ENCODE measurements around the gene USP11.

The USP11 gene

DNA sequence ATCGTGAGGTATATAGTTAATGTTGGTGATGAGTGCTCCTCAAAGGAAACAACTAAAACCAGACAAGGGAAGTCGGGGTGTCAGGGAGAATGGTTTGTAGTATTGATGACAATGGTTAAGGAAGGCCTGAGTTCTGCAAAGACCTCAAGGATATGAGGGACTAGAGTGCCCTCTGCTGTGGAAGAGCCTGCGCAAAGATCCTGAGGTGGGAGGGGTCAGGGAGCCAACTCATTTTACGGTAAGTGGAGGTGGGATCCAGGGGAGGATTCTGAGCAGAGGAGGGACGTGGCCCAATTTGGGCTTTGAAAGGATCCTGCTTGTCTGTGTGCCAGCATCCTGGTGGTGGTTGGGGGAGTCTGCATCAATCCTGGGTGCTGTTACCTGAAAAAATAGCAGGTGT, 27.8 kb upstream of the USP11 start:
- no peak for DNase-seq

DNA sequence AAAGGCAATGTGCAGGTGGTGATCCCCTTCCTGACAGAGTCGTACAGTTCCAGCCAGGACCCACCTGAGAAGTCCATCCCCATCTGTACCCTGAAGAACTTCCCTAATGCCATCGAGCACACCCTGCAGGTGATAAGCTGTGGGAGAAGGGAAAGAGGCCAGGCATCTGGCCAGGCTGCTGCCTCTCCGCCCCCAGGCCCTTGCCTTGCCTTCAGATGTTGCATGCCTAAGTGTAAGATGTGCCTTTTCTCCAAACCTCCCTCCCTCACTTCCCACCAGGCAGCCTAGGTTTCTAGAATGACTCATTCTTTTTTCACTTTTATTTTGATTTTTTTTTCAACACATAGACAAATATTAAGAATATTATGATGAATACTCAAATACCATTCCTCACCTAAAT, 26.5 kb upstream of the USP11 start:
- peak; percentile 12 for DNase-seq

DNA sequence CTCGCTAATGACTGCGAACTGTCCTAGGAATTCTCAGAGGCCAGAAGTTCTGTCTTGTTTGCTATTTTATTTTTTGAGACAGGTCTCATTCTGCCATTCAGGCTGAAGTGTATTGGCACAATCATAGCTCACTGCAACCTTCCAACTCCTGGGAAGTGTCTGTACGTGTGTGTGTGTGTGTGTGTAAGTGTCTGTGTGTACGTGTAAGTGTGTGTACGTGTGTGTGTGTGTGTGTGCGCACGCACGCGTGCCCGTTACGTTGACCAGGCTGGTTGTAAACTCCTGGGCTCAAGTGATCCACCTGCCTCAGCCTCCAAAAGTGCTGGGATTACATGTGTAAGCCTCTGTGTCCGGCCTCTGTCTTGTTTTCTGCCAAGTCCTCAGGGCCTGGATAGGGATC, 24.7 kb upstream of the USP11 start:
- no peak for DNase-seq

DNA sequence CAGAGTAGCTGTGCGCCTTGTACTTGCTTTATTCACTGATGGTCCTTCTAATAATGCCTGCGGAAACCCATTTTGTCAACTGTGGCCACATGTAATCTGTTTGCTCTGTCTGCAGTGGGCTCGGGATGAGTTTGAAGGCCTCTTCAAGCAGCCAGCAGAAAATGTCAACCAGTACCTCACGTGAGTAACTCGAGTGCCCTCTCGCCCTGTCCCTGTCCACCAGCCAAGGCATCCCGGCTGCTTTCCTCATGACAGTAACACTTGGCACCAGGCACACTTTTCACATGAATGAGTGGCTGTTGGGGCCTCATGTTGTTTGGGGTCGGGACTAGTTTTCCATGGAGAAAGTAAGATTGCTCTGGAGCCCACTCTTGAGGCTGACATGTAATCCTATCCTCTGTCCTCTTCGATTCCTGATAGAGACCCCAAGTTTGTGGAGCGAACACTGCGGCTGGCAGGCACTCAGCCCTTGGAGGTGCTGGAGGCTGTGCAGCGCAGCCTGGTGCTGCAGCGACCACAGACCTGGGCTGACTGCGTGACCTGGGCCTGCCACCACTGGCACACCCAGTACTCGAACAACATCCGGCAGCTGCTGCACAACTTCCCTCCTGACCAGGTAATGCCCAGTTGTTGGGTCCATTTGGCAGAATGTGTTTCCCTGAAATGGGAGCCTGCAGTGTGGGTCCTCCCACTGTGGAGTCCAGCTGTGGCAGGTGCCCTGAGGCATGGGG, 23.1 kb upstream of the USP11 start:
- no peak for DNase-seq

DNA sequence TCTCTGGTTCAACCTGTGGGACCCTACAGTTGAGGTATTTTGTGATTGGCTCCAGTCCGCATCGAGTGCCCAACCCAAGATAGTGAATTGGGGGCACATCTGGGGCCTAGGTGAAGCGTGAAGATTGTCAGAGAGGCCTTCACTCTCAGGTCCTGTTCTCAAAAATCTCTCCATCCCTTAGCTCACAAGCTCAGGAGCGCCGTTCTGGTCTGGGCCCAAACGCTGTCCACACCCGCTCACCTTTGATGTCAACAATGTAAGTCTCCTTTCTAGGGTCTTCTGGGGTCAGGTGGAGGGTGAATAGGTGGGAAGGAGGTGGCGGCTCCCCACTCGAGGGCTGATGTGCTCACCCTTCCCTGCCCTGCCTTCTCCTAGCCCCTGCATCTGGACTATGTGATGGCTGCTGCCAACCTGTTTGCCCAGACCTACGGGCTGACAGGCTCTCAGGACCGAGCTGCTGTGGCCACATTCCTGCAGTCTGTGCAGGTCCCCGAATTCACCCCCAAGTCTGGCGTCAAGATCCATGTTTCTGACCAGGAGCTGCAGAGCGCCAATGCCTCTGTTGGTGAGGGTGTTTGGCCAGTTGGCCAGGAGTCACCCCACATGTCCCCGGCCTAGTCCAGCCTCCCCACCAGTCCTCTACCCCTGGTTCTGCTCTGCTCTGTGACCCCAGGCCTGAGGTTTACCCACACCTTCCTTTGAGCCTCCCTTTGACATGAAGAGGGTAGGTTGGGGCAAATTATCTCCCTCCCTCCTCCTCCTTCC, 22.0 kb upstream of the USP11 start:
- DNase-seq = no peak

DNA sequence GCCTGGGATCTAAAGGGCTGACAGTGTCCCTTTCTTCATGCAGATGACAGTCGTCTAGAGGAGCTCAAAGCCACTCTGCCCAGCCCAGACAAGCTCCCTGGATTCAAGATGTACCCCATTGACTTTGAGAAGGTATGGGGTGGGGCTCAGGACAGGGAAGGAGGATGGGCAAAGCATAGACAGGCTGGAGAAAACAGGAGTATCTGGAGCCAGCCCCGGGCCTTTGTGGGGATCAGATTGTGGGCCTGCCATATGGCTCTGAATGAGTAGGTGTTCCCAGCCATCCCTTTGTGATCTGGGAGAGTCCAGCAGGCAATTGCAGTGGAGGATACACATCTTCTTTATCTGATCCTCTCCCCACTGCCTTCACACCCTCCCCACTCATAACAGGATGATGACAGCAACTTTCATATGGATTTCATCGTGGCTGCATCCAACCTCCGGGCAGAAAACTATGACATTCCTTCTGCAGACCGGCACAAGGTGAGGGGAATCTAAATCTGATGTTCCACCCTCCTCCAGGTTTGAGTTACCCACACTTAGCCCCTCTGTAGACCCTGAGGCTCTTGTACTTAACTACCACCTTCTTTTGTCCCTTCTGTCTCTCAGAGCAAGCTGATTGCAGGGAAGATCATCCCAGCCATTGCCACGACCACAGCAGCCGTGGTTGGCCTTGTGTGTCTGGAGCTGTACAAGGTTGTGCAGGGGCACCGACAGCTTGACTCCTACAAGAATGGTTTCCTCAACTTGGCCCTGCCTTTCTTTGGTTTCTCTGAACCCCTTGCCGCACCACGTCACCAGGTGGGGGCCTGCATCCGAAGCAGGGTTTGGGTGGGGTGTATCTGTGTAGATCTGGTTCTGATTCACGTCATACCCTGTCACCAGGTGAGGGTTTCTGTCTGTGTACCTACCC, 20.2 kb upstream of the USP11 start:
- DNase-seq = no peak

DNA sequence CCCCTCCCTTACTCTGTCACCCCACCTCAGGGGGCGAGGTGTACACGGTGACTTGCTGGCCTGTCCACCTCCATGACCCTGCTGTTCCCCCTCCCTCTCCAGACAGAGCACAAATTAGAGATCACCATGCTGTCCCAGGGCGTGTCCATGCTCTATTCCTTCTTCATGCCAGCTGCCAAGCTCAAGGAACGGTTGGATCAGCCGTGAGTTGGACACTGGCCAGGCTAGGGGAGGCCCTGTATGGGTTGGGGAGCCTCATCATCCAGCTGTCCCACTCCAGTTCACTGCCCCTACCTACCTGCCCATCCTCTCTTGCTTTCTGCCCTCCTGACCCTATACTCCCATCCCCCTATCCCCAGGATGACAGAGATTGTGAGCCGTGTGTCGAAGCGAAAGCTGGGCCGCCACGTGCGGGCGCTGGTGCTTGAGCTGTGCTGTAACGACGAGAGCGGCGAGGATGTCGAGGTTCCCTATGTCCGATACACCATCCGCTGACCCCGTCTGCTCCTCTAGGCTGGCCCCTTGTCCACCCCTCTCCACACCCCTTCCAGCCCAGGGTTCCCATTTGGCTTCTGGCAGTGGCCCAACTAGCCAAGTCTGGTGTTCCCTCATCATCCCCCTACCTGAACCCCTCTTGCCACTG, 18.3 kb upstream of the USP11 start:
- no peak for DNase-seq

DNA sequence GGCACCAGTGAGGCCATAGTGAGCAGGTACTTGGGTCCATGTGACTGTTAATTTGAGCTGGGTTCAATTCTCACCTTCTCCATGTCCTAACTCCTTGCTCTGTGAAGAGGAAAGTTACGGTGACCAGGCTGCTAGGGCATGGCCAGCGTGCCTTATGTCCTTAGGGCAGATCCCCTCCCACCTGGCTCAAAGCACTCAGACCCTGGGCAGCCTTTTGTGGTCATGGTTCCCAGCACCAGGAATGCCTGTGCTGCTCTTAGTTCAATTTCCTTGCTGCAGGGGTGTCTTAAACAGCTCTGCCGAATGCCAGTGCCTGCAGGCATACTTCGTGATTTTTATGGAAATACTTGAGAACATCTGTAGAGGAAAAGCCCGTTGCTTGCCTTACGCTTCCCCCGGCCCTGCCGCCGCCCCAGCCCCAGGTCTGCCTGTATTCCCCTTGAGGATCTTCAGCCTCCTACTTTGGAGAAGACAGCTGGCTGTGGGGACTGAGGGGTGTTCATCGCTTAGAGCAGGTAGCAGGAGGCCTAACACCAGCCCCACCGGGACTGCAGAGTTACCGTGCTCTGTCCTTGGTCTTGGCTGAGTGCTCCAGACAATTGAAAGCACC, 17.4 kb upstream of the USP11 start:
- no peak for DNase-seq

DNA sequence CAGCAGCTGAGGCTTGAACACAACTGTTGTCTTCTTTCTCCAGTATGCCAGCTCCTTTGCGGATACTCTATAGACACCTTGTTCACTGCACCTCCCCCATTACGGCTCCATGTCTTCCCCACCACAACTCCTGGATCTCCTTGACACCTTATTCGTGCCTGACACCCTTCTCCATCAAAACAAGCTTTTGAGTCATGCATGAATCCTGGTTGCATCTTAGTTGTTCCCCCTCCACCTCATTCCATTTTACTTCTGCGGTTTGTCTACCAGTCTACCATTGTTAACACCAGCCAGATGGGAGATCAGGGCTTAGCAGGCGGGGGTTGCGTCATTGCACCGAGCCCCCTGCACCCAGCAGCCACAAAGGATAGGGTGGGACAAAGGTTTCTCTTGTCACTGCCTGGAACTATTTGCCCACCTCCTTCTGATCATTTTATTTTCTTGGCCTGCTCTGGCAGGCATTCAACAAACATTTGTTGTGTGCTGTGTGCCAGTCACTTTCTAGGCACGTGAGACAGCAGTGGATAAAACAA, 16.4 kb upstream of the USP11 start:
- no peak for DNase-seq

DNA sequence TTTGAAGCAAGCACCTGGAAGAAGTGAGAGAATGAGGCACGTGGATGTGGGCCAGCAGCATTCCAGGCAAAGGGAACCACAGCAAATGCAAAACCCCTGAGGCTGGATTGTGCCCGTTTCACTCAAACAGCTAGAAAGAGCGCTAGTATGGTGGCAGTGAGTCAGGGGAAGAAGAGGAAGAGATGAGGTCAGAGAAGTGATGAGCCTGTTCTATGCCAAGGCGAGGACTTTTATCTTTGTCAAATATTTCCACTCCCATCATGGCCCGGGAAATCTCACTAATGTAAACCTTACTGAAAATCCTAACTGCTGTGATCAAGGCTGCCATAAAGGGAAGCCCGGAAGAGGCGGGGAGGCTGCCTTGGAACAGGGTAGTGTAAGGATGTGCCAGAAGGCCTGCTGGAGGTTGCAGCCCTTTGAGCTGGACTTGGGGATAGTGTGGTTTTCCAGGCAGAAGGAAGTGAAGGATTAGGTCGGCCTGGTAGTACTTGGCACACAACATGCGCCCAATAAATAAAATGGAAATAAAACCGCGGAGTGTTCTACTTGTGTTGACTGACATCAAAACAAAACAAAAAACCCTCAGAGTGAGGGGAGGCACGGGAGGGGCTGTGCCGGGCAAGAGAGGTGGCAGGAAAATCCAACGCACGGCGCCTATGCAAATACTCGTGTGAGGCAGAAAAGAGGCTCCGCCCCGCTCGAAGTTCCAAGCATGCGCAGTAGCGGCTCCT, 15.5 kb upstream of the USP11 start:
- DNase-seq = peak; percentile 75

DNA sequence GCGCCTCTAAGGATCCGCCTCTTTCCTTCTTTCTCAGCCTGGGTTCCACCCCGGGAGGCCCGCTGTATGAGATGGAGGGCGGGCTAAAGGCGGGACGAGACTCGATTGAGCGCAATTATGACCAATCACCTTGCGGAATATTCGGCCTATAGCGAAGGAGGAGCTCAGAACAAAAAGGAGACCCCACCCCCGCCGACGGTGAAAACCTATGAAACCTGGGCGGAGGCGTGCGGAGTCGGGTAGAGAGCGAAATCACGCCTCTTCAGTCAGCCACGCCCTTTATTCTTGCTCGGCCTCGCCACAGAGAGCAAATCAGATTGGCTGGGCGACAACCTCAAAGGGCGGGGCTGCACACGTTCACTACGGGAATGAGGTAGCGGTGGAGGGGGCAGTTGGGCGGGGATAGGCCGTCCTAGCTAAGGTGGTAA, 14.9 kb upstream of the USP11 start:
- peak; percentile 98 for DNase-seq

DNA sequence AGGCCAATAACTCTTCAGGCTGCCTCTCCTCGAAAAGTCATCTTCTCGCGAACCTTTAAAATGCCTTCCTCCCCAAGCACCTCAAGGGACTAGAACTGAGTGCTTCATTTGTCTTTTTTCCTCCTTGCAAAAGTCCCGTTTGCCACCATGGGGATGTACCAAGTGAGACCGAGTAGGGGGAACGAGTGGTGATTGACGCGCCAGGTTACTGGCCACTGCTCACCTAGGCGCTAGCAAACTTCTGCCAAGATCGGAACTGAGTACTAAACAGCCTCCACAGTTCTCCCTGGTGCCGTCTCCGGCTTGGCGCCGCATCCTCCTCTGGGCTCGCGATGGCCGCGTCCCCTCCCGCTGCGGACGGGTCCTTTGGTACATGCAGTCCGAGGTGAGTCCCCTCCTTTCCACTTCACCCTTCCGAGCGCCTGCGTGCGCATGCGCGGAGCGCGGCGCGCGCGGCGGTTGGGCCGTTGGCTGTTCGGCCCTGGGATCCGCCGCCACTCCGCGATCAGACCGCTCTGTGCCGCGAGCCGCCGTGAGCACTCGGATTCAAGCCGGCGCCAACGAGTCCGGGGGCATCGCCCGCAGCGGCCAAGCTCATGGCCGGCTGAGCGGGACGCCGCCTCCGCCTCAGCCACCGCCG, 14.4 kb upstream of the USP11 start, which contains the start of gene CDK16:
CDK16 (plus strand) TSS at position 402 of the 640 bp plus-strand sequence. CDS start 4,877 bp downstream, outside the sequence.
- peak; percentile 79 for DNase-seq

DNA sequence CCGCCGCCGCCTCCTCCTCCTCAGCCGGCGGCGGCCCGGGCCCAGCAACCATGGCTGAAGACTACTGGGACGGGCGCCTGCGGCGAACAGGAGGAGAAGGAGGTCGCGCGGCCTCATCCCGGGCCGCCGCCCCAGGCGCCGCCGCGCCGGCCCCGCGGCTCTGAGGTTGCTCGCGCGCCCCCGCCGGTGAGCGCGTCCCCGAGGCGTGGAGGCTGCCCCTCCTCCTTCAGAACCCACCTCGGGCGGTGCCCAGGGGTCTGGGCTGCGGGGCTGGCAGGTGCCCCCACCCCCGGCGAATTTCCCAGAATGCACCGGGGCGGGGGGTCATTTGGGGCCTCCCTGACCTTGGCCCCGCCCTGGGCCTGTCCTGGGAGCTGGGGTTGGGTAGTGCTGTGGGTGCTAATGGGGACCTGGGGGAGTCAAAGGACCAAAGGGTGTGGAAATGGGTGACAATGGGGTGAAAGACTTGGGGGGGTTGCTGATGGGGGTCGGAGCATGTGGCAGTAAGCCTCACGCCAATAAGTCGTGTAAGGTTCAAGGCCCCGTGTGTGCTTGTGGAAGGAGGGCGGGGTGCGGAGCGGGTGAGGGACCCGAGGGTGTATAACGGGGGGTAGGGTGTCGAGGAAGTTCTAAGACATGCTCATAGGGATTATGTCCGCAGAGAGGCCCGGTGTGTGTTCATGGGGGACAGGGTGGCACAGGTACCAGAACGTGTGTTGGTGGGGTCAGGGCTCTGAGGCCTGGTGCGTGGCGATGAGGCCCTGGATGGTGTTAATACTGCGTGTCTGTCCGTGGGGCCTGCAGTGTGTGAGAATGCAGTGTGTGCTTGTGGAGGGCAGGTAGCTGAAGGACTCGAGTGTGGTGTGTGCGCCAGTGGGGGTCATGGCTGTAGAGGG, 13.6 kb upstream of the USP11 start:
- DNase-seq = peak; percentile 17

DNA sequence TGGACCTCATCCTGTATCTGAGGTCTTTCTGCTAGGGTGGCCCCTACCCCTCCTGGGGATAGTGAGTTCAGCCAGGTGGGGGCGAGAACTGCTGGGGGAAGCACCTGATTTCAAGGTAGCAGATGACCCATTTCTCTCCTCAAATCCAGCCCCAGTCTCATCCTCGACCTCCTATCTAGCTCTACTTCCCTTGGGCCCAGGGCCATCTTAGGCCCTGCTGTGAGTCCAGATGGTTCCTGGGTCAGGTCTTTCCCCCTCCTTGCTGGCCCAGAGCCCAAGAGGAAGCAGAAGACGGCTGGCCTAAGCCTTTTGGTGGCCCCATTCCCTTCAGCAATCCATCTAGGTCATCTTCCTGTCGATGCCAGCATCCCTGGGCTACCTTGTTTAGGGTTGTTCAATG, 11.1 kb upstream of the USP11 start:
- no peak for DNase-seq

DNA sequence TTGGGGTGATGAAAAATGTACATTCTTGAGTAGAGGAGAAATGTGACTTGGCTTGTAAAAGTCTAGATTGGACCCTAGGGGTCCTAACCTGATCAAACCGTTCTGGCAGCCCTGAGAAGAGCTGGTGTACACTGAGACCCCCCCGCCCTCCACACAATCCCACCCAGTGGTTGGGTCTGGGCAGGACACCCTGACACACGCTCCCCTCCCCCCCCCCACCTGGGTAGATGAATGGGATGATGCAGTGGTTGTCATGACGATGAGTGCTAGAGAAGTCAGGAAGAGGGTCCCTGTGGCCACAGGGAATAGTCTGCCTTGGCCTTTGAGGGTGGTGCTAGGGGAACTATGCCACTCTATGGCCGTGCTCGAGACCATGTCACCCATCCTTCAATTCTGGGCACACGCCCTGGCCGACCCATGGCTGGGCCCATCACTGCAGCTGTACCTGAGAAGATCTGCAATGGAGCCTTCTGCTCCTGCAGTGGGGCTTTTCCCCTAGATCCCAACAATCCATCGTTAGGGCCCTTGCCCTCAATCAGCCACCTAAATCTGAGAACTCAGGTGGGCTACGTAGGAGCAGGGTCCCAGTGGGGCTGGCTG, 10.0 kb upstream of the USP11 start:
- DNase-seq = no peak

DNA sequence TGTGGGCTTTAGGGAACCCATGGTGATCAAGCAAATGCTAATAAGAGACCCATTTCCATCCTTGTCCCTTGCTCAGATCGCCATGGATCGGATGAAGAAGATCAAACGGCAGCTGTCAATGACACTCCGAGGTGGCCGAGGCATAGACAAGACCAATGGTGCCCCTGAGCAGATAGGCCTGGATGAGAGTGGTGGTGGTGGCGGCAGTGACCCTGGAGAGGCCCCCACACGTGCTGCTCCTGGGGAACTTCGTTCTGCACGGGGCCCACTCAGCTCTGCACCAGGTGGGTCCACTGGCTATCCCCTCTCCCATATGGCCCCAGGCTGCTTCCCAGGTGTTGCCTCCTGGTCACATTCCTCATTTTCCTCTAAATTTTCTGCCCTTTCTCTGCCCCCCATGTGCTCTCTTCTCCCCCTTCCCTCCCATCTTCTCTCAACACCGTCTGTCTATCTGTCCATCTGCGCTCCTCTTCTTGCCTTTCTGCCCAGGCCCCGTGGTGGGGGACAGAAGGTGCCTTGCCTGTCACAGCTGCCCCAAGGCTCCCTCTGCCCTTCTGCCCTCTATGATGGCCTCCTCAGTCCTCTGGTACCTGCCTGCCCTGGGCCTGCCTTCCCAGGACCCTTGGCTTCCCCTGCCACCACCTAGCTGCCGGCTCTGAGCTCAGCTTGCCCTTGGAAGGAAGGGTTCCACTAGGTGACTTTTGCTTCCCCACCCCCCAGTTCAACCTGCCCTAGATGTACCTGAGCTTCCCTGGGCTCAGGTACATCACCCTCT, 9.1 kb upstream of the USP11 start:
- no peak for DNase-seq

DNA sequence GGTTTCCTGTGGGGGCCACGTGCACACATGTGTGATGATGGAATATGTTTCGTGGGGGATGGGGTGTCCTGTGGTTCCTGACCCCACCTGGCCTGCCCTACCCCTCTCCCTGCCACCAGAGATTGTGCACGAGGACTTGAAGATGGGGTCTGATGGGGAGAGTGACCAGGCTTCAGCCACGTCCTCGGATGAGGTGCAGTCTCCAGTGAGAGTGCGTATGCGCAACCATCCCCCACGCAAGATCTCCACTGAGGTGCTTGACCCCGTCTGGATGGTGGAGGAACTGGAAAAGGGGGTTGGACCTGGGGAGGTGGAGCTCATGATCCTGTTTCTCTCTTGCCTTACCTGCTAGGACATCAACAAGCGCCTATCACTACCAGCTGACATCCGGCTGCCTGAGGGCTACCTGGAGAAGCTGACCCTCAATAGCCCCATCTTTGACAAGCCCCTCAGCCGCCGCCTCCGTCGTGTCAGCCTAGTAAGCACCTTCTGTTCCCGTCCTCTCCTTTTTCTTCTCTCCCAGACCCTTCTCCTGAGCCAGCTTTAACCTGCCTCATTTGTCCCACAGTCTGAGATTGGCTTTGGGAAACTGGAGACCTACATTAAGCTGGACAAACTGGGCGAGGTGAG, 8.4 kb upstream of the USP11 start:
- DNase-seq = no peak

DNA sequence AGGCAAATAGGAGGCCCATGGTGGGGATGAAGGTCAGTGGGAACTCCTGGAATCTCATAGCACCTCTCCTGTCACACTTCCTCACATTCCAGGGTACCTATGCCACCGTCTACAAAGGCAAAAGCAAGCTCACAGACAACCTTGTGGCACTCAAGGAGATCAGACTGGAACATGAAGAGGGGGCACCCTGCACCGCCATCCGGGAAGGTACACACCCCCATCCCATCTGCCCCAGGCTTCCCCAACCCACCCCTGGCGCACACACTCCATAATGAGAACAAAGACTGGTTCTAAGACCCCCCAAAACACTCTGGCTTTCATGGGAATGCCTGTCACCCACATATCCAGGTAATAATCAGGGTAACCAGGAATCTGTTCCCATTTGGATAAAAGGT, 7.9 kb upstream of the USP11 start:
- DNase-seq = no peak

All from fibroblast of skin of back (primary cell).